Activated CD8-positive, alpha-beta T cell treated with anti-CD3 and anti-CD28 coated beads for 36 hours (primary cell): ENCODE results near the gene ROBO2. TPM values are rescaled to one million over a fixed set of nuclear protein-coding genes. Genes with fewer than 3 reads are reported as not detected.

Source experiments
- ATAC-seq: fragments of 200-7000 bp; cut with Tn5 transposase; one replicate; pipeline ENCODE4 v1.10.0; 2021; ENCODE audit warnings: mild to moderate bottlenecking, moderate library complexity
- CTCF ChIA-PET: fragments of 350-600 bp; sonication (Branson Sonifier 250); formaldehyde crosslinking; loops from one replicate; lab custom pipeline; 2021; ENCODE audit warnings: antibody characterized with exemption; lab: Charles Lee
- POLR2A ChIA-PET: fragments of 350-600 bp; sonication (Branson Sonifier 250); formaldehyde crosslinking; loops from one replicate; lab custom pipeline; 2021; ENCODE audit warnings: antibody characterized with exemption; lab: Charles Lee
- DNase-seq: peaks from one replicate; pipeline ENCODE4 v3.0.0-alpha.2; 2020
- H3K27ac Mint-ChIP-seq: one replicate; pipeline ENCODE4 v1.8.0; 2021; ENCODE audit warnings: mild to moderate bottlenecking, mixed read lengths
- H3K27me3 Mint-ChIP-seq: one replicate; pipeline ENCODE4 v1.8.0; 2021; ENCODE audit warnings: mixed read lengths
- H3K36me3 Mint-ChIP-seq: one replicate; pipeline ENCODE4 v1.8.0; 2021; ENCODE audit warnings: low read depth, mixed read lengths
- H3K4me1 Mint-ChIP-seq: one replicate; pipeline ENCODE4 v1.8.0; 2021; ENCODE audit warnings: low read depth, mixed read lengths
- H3K4me3 Mint-ChIP-seq: one replicate; pipeline ENCODE4 v1.8.0; 2021; ENCODE audit warnings: mild to moderate bottlenecking, moderate library complexity, mixed read lengths
- H3K9me3 Mint-ChIP-seq: one replicate; pipeline ENCODE4 v1.8.0; 2021; ENCODE audit warnings: mixed read lengths
- intact Hi-C: fragments of 100-400 bp; cut with micrococcal nuclease; formaldehyde crosslinking; loops from one replicate; pipeline ENCODE4 v1.10.0; 2022
- total RNA-seq, 2 experiments: library from RNA; stranded (reverse); gene quantifications; one replicate each; pipeline ENCODE4 v1.2.3, GENCODE V29; 2021
- TF ChIP-seq, protein P1 (sequence below): fragments of 200-600 bp; IDR thresholded peaks from one replicate; pipeline ENCODE4 v1.8.0; 2022; ENCODE audit warnings: antibody characterized with exemption, mild to moderate bottlenecking

ROBO2 gene
- total RNA-seq, 2 experiments from 2014 or later: not detected

DNA sequence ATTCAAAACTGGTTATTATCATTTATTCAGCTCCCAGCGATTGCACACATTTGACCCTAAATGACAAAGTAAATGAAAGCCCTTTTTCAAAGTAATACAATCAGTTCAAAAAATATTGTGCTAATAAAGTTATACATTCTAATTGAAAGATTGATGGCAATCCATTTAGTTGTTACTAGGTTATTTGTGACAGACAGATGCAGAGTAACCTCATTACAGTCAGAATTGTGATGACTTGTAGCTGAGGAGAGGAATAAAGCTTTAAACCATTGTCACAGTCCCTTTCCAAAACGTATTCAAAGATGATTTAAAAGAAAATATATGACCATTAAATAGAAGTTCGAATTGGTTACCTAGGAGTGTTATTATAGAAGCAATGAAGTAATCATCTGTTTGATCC lies 86.1 kb downstream of the ROBO2 start:
- Mint-ChIP-seq H3K4me1 (no peaks in the 10 kb centered on the region), H3K4me3 (no peak overlapping the region), H3K36me3 (no peaks in the 10 kb centered on the region), H3K9me3 (peaks cover 4% of the 10 kb centered on the region), H3K27me3 (no peaks in the 10 kb centered on the region), H3K27ac (no peak overlapping the region)
- DNase-seq (no peak), ATAC-seq (no peak)
- ChIA-PET CTCF (no interaction called here), POLR2A (no interaction called here)
- intact Hi-C loops: no loop called here
- TF ChIP-seq, protein P1, sequence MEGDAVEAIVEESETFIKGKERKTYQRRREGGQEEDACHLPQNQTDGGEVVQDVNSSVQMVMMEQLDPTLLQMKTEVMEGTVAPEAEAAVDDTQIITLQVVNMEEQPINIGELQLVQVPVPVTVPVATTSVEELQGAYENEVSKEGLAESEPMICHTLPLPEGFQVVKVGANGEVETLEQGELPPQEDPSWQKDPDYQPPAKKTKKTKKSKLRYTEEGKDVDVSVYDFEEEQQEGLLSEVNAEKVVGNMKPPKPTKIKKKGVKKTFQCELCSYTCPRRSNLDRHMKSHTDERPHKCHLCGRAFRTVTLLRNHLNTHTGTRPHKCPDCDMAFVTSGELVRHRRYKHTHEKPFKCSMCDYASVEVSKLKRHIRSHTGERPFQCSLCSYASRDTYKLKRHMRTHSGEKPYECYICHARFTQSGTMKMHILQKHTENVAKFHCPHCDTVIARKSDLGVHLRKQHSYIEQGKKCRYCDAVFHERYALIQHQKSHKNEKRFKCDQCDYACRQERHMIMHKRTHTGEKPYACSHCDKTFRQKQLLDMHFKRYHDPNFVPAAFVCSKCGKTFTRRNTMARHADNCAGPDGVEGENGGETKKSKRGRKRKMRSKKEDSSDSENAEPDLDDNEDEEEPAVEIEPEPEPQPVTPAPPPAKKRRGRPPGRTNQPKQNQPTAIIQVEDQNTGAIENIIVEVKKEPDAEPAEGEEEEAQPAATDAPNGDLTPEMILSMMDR: no peak

DNA sequence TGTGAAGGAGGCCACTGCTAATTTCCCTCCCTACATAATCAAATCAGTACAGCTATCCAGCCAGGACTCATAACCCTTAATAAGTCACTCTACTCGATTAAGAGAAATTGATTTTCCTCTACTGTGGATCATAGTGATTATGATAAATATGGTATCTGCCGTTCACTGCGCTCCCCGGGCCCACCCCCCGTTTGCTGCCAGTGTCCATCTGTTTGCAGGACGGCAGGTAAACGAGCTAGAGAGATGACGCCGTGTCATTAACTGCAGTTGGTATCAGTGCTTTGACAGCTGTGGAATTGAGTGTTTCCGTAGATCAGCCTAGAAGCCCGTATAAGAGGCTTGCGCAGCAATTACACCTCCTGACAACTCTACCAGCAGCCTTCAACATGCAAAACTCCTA lies 94.9 kb downstream of the ROBO2 start:
- no peak overlapping the region for H3K27ac Mint-ChIP-seq
- no peaks in the 10 kb centered on the region for H3K36me3 Mint-ChIP-seq
- H3K4me1 Mint-ChIP-seq: no peaks in the 10 kb centered on the region
- TF ChIP-seq, protein P1: no peak
- no peaks in the 10 kb centered on the region for H3K27me3 Mint-ChIP-seq
- DNase-seq (no peak), ATAC-seq (no peak)
- intact Hi-C loops: no loop called here
- H3K9me3 Mint-ChIP-seq: no peaks in the 10 kb centered on the region
- no peak overlapping the region for H3K4me3 Mint-ChIP-seq
- ChIA-PET CTCF (no interaction called here), POLR2A (no interaction called here)

DNA sequence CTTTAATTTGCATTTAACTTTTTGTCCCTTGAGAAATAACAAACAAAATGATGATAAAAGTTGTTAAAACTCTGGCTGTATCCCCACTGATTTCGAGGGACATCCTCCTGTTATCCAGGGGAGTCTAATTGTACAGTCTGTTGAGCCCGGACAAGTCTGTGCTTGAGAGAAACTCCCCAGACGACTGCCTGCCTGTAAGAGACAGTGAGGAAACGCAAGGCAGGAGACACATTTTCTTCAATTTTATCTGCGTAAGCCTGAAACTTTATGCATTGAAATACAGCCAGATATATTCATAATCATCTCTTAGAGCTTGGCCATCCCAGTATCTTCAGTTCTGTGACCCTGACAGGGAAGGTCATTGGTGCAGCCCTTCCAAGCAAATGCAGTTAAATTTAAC lies 97.7 kb downstream of the ROBO2 start:
- ATAC-seq: no peak
- TF ChIP-seq, protein P1: no peak
- no peaks in the 10 kb centered on the region for H3K4me1 Mint-ChIP-seq
- no peaks in the 10 kb centered on the region for H3K27me3 Mint-ChIP-seq
- H3K27ac Mint-ChIP-seq: no peak overlapping the region
- H3K4me3 Mint-ChIP-seq: no peak overlapping the region
- no peak for DNase-seq
- ChIA-PET POLR2A (no interaction called here), CTCF (no interaction called here)
- intact Hi-C loops: no loop called here
- H3K36me3 Mint-ChIP-seq: no peaks in the 10 kb centered on the region
- peaks cover 4% of the 10 kb centered on the region for H3K9me3 Mint-ChIP-seq

DNA sequence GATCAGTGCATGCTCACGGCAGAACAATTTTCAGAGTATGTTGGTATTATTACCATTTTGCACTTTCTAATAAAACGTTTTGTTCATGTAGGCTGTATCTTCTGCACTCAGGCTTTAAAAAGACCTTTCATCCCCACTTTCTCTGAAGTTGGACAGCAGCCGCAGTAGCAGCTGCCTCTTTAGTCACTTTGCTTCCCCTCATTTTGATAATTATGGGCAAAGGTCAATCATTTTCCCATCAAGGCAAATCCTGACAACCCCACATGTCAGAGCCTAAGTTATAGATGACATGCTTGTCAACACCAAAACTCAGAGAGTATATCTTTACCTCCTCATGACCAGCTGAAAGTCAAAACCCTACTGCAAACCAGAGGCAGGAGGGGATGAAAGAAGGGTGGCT lies 99.7 kb downstream of the ROBO2 start:
- ChIA-PET POLR2A (interaction anchor here (0.6 kb wide), 1 partner anchor 316 kb away, joined by 3 read pairs; no protein-coding TSS in a partner anchor), CTCF (interaction anchor here (0.7 kb wide), 1 partner anchor 79 kb away, joined by 3 read pairs; no protein-coding TSS in a partner anchor)
- TF ChIP-seq, protein P1: no peak
- Mint-ChIP-seq H3K4me1 (no peaks in the 10 kb centered on the region), H3K36me3 (no peaks in the 10 kb centered on the region), H3K27me3 (no peaks in the 10 kb centered on the region), H3K9me3 (peaks cover 4% of the 10 kb centered on the region), H3K27ac (no peak overlapping the region), H3K4me3 (no peak overlapping the region)
- ATAC-seq (no peak), DNase-seq (no peak)
- intact Hi-C loops: no loop called here

DNA sequence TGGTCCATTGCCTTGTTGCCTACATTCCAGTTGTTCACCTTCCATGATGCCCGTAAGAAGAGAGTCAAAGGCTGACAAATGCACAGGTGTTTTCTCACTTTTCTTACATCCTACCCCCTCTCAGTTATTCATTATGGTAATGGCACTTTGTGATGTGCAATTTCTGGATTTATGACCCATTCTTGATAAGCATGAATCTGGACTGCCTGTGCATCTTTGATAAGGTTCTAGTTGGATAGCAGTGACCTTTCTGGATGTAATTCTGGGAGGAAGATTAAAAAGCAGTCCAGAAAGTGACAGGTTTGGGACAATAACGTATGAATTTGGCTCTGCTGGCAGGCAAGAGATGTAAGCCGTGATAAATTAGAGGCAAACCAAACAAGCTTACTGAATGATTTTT lies 101.5 kb downstream of the ROBO2 start:
- no peak for DNase-seq
- ChIA-PET CTCF (no interaction called here), POLR2A (no interaction called here)
- Mint-ChIP-seq H3K4me3 (no peak overlapping the region), H3K4me1 (no peaks in the 10 kb centered on the region), H3K36me3 (no peaks in the 10 kb centered on the region), H3K27ac (no peak overlapping the region), H3K27me3 (no peaks in the 10 kb centered on the region), H3K9me3 (peaks cover 4% of the 10 kb centered on the region)
- no peak for ATAC-seq
- TF ChIP-seq, protein P1: no peak
- intact Hi-C loops: no loop called here
